Gastrocnemius medialis (tissue), 4 donors: ENCODE measurements around the gene FADS3. TPM values are rescaled to one million over a fixed set of nuclear protein-coding genes. Genes with fewer than 3 reads are reported as not detected.

Experiments used
- ATAC-seq, 2 donors: fragments of 150-250 bp; one replicate each; pipeline ENCODE4 v1.9.1; 2016
- DNase-seq, 2 donors: peaks; one replicate each; pipeline ENCODE4 v3.0.0-alpha.2; 2019
- H3K27ac ChIP-seq, 4 donors: fragments of 200-600 bp; sonication (generic); 1 replicate in 1 of 4; 2 replicates in 3 of 4; pipeline ENCODE4 v1.5.1; 2016 to 2018; ENCODE audit warnings: mild to moderate bottlenecking in 2 of 4, moderate library complexity in 1 of 4
- H3K27me3 ChIP-seq, 3 donors: fragments of 200-600 bp; sonication (generic) in 2 of 3; 1 replicate in 1 of 3; 2 replicates in 2 of 3; pipeline versions ENCODE4 v1.5.1 to v1.6.0; 2016 to 2019; ENCODE audit warnings: mild to moderate bottlenecking in 1 of 3, moderate library complexity in 1 of 3
- H3K36me3 ChIP-seq, 2 donors: fragments of 200-600 bp; sonication (generic) in 1 of 2; one replicate each; pipeline ENCODE4 v1.5.1; 2017 to 2018
- H3K4me1 ChIP-seq, 2 donors: fragments of 200-600 bp; sonication (generic) in 1 of 2; one replicate each; pipeline ENCODE4 v1.5.1; 2016 to 2017; ENCODE audit warnings: mild to moderate bottlenecking in 2 of 2
- H3K4me3 ChIP-seq, 4 donors: fragments of 200-600 bp; sonication (generic) in 3 of 4; 1 replicate in 1 of 4; 2 replicates in 3 of 4; pipeline ENCODE4 v1.5.1; 2016 to 2019; ENCODE audit warnings: mild to moderate bottlenecking in 2 of 4
- H3K9me3 ChIP-seq, 3 donors: fragments of 200-600 bp; sonication (generic) in 2 of 3; 1 replicate in 1 of 3; 2 replicates in 2 of 3; pipeline ENCODE4 v1.5.1; 2016 to 2019
- CTCF ChIP-seq, 5 experiments: fragments of 450-650 bp in 3 of 5; fragments of 200-600 bp in 2 of 5; sonication (generic) in 2 of 5; IDR thresholded peaks in 4 of 5; conservative IDR thresholded peaks in 1 of 5; 1 replicate in 4 of 5; 2 replicates in 1 of 5; pipeline ENCODE4 v1.5.1; 2016 to 2019; ENCODE audit warnings: antibody characterized with exemption in 5 of 5, mild to moderate bottlenecking in 3 of 5, moderate library complexity in 3 of 5
- POLR2A ChIP-seq, 2 donors: fragments of 450-650 bp; IDR thresholded peaks; one replicate each; pipeline ENCODE4 v1.6.1; 2017; ENCODE audit warnings: antibody characterized with exemption in 2 of 2, mild to moderate bottlenecking in 2 of 2, moderate library complexity in 2 of 2
- in situ Hi-C, 4 donors: fragments of 200-750 bp; cut with MboI; loops; one replicate each; pipeline versions ENCODE4 v1.15.0 to v1.8.0; 2017; ENCODE audit warnings: low sequenced_read_pairs in 4 of 4
- intact Hi-C: fragments of 100-400 bp; cut with DNase I; formaldehyde crosslinking; loops from one replicate; pipeline ENCODE4 v1.15.1; 2023; ENCODE audit warnings: low total_unique reads
- total RNA-seq, 4 donors: library from RNA; depleted of rRNA; stranded (reverse); fragments of >200 nt; gene quantifications; one replicate each; pipeline versions ENCODE4 v1.1.0 to v1.2.3, GENCODE V29; 2016

FADS3 gene
- total RNA-seq, 4 donors from 2014 or later, result 40.7 to 196 (median 89.0) TPM

- ATAC-seq (peak; percentile 51 to 54), DNase-seq (peak in 1 of 2 donors; percentile 49)
- no peak for TF ChIP-seq POLR2A (IDR thresholded peaks at IDR 0.05)
- no peak for TF ChIP-seq CTCF (IDR thresholded peaks at IDR 0.05 in 4 of 5, conservative IDR thresholded peaks at IDR 0.05 in 1 of 5)
- H3K36me3 ChIP-seq, result no peaks in the 10 kb centered on the region
- peaks cover 0 to 9% (median 2%) of the 10 kb centered on the region in 3 donors for H3K27me3 ChIP-seq
- H3K4me3 ChIP-seq, result no peak overlapping the region
- peak overlapping the region; percentile 38 to 65 (median 53) for H3K27ac ChIP-seq
- H3K4me1 ChIP-seq, result peaks cover 10 to 11% of the 10 kb centered on the region in 2 donors
- H3K9me3 ChIP-seq, result no peaks in the 10 kb centered on the region
- in situ Hi-C loops (no loop called here), intact Hi-C loops (no loop called here)
These were observed 56.9 kb downstream of the FADS3 start for GRCh38 chr11:61834278-61835048.

DNA sequence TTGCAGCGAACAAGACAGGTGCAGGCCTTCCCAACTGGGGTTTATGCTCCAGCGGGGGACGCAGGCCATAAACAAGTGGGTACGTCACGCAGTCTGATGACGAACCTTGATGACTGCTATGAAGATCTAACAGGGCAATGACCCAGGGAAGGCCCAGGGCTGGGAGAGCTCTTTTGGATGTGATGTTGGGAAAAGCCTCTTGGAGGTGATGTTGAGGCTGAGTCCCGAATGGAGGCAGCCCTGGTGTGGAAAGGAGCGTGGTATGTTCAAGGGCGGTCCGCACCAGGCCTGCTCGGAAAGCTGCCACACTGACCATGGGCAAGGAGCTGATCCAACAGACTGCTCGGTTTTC lies 57.4 kb downstream of the FADS3 start:
- no peaks in the 10 kb centered on the region for H3K36me3 ChIP-seq
- in situ Hi-C loops (no loop called here), intact Hi-C loops (no loop called here)
- H3K4me1 ChIP-seq, result peaks cover 11 to 15% of the 10 kb centered on the region in 2 donors
- DNase-seq (no peak), ATAC-seq (peak in 1 of 2 donors; percentile 4)
- no peak overlapping the region for H3K4me3 ChIP-seq
- TF ChIP-seq POLR2A (IDR thresholded peaks at IDR 0.05) (no peak), CTCF (IDR thresholded peaks at IDR 0.05 in 4 of 5, conservative IDR thresholded peaks at IDR 0.05 in 1 of 5) (no peak)
- peak overlapping the region; percentile 38 to 65 (median 53) for H3K27ac ChIP-seq
- H3K27me3 ChIP-seq, result peaks cover 5 to 14% (median 7%) of the 10 kb centered on the region in 3 donors
- no peaks in the 10 kb centered on the region for H3K9me3 ChIP-seq

DNA sequence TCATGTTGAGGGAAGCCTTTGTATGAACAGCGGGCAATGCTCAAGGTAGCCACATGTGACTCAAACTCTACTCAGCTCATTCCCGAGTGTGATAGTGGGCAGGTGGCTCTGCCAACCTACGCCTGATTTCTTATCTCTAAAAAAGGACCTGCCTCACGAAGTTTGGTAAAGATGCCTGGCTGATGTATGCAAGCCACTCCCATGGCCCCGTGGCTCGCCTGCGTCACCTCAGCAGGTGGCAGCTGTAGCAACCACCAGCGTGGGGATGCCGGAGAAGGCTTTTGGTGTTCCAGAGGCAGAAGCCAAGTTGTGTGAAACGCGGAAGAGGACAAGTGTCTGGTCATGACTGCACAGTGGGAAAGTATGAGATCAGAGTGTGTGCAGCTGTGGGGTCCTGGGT lies 57.9 kb downstream of the FADS3 start:
- no peaks in the 10 kb centered on the region for H3K9me3 ChIP-seq
- no peak for TF ChIP-seq CTCF (IDR thresholded peaks at IDR 0.05 in 4 of 5, conservative IDR thresholded peaks at IDR 0.05 in 1 of 5)
- no peak for TF ChIP-seq POLR2A (IDR thresholded peaks at IDR 0.05)
- ATAC-seq (no peak), DNase-seq (no peak)
- H3K4me1 ChIP-seq, result peaks cover 15 to 16% of the 10 kb centered on the region in 2 donors
- H3K36me3 ChIP-seq, result no peaks in the 10 kb centered on the region
- intact Hi-C loops (no loop called here), in situ Hi-C loops (no loop called here)
- peak overlapping the region; percentile 11 to 65 (median 40) for H3K27ac ChIP-seq
- no peak overlapping the region for H3K4me3 ChIP-seq
- H3K27me3 ChIP-seq, result peaks cover 9 to 19% (median 10%) of the 10 kb centered on the region in 3 donors

GRCh38 chr11:61832754-61833153 lies 58.6 kb downstream of the FADS3 start:
- ATAC-seq (no peak), DNase-seq (no peak)
- Histone ChIP-seq H3K36me3 (no peaks in the 10 kb centered on the region), H3K4me3 (no peak overlapping the region), H3K9me3 (no peaks in the 10 kb centered on the region), H3K4me1 (peaks cover 16 to 20% of the 10 kb centered on the region in 2 donors), H3K27me3 (peaks cover 16 to 26% (median 18%) of the 10 kb centered on the region in 3 donors), H3K27ac (peak overlapping the region in 1 of 4 donors; percentile 74)
- TF ChIP-seq POLR2A (IDR thresholded peaks at IDR 0.05), result no peak
- no peak for TF ChIP-seq CTCF (IDR thresholded peaks at IDR 0.05 in 4 of 5, conservative IDR thresholded peaks at IDR 0.05 in 1 of 5)
- in situ Hi-C loops (no loop called here), intact Hi-C loops (no loop called here)
